T-helper 2 cell treated with Interferon-gamma antibody and Interleukin-4, amounts not matched to agents 5 μg/mL and 100 μg/mL, for 36 hours (primary cell): ENCODE data around the gene RECK.

Experiments
- DNase-seq: peaks from one replicate; pipeline ENCODE4 v3.0.0; 2021; ENCODE audit warnings: low spot score
- H3K27ac Mint-ChIP-seq: one replicate; pipeline ENCODE4 v1.8.0; 2021; ENCODE audit warnings: mild to moderate bottlenecking, mixed read lengths
- H3K27me3 Mint-ChIP-seq: one replicate; pipeline ENCODE4 v1.8.0; 2021; ENCODE audit warnings: low read depth, mixed read lengths
- H3K36me3 Mint-ChIP-seq: one replicate; pipeline ENCODE4 v1.8.0; 2021; ENCODE audit warnings: low read depth, mixed read lengths
- H3K4me1 Mint-ChIP-seq: one replicate; pipeline ENCODE4 v1.8.0; 2021; ENCODE audit warnings: low read depth, mixed read lengths
- H3K4me3 Mint-ChIP-seq: one replicate; pipeline ENCODE4 v1.8.0; 2022; ENCODE audit warnings: mild to moderate bottlenecking, moderate library complexity, mixed read lengths
- H3K9me3 Mint-ChIP-seq: one replicate; pipeline ENCODE4 v1.8.0; 2021; ENCODE audit warnings: mixed read lengths

Gene RECK

DNA sequence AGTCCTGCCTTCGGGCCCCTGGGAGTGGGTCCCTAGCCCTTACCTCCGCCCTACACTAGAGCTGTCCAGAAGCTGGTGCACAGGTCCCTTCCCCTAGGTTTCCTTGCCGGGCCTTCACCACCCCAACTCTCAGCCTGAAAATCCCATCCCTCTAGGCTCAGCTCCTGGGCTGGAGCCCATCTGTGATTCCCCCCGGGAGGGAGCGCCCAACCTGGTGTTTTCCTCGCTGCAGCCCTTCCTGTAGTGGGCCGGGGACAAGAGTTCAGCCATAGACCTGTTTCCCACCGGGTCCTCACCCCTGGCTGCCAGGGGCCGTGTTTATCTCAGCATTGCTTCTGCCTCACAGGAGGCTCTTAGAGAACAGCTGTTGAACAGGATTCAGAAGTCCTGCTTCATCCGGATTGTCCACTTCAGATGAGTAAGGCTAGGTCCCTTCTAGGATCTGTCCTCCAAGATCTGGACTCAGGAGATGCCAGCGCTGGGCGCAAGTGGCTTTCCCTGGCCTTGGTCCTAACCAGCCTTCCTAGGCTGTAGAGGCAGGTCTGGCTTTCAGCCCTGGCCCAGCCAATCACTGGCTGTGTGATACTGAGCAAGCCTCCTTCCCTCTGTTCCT is 100.8 kb downstream of the RECK start:
- H3K27ac Mint-ChIP-seq, result peak overlapping the region; percentile 76
- H3K4me3 Mint-ChIP-seq, result peak overlapping the region; percentile 88
- H3K9me3 Mint-ChIP-seq, result no peaks in the 10 kb centered on the region
- peaks cover 51% of the 10 kb centered on the region for H3K4me1 Mint-ChIP-seq
- DNase-seq, result no peak
- peaks cover 27% of the 10 kb centered on the region for H3K27me3 Mint-ChIP-seq
- H3K36me3 Mint-ChIP-seq, result peaks cover 28% of the 10 kb centered on the region

DNA sequence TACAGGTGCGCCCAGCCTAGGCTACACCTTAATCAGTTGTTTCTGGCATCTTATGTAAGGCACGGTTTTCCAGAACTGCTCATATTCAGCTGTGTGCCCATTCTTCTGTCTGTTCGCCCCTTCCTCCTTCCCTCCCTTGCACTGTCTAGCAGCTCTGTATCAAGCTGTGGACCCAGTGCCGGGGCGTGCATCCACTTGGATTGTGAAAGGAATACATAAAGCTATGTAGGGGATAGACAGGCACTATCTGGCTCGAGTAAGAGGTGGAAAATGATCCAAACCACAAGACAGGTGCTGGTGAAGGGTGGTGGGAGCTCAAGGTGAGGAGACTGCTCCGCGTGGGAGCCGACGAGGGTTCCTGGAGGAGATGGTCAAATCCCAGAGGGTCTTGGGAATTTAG is 101.8 kb downstream of the RECK start:
- Mint-ChIP-seq H3K27me3 (peaks cover 23% of the 10 kb centered on the region), H3K9me3 (no peaks in the 10 kb centered on the region), H3K27ac (no peak overlapping the region), H3K36me3 (peaks cover 36% of the 10 kb centered on the region), H3K4me1 (peaks cover 61% of the 10 kb centered on the region), H3K4me3 (peak overlapping the region; percentile 88)
- no peak for DNase-seq

DNA sequence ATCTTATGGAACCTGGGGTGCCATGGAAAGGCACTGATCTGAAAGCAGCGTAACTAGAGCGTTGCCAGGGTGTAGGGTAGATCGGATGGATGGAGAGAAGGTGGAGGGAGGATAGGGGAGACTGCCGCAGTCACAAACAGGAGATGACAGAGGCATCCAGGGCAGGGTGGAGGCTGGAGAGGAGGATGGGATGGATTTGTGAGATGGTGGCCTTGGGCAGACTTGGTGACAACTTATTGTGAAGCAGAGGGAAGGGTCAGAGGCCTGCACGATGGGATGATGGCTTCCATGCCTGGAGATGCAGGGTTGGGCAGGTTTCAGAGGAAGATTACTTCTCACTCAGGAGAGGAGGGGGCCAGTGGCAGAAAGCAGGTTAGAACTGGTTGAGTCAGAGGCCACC is 102.2 kb downstream of the RECK start:
- no peak for DNase-seq
- Mint-ChIP-seq H3K27me3 (peaks cover 20% of the 10 kb centered on the region), H3K4me3 (peak overlapping the region; percentile 88), H3K4me1 (peaks cover 65% of the 10 kb centered on the region), H3K36me3 (peaks cover 39% of the 10 kb centered on the region), H3K9me3 (no peaks in the 10 kb centered on the region), H3K27ac (peak overlapping the region; percentile 49)

DNA sequence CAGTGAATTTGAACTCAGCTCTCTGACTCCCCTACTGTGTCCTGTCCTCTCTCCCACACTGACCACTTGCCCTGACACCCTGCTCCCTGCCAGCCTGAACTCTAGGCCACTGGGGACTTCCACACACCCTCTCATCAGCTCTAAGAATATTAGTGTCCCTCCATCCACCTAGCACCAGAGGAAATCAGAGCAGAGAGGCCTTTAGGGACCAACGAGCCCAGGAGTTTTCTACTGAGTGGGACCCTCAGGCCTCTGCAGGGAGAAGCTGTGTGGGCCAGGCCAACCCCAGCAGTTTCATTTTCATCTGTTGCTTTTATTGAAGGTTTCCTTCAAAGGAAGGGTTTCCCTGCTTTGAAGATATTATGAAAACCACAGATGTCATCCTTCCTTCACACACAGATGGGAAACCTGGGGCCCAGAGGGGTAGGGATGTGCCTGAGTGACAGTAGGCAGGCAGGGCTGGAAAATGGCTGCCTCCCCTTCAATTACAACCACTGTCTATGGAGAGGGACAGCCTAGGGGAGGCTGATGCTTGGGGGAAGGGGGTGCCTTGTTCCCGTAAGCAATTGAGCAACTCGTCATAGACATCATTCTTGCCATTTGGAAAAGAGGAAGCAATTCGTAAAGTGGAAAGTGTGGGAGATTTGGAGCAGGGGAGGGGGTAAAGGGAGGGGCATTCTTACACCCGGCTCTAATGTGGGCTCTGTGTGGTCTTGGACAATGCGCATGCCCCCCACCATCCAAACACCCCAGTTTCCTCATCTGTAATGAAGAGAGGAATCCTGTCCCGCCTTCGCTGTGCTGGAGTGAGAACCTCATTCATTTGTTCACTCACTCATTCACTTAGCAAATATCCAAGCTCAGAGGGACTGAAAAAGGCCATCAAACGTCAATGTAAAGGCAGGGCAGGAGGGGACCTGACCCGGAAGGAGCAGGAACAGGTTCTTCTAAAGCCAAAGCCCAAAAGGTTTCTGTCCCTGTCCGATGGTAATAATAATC is 103.7 kb downstream of the RECK start:
- Mint-ChIP-seq H3K4me1 (peaks cover 80% of the 10 kb centered on the region), H3K9me3 (peaks cover 3% of the 10 kb centered on the region), H3K27me3 (peaks cover 10% of the 10 kb centered on the region), H3K4me3 (peak overlapping the region; percentile 88), H3K27ac (peak overlapping the region; percentile 90), H3K36me3 (peaks cover 53% of the 10 kb centered on the region)
- DNase-seq, result peak; percentile 46

DNA sequence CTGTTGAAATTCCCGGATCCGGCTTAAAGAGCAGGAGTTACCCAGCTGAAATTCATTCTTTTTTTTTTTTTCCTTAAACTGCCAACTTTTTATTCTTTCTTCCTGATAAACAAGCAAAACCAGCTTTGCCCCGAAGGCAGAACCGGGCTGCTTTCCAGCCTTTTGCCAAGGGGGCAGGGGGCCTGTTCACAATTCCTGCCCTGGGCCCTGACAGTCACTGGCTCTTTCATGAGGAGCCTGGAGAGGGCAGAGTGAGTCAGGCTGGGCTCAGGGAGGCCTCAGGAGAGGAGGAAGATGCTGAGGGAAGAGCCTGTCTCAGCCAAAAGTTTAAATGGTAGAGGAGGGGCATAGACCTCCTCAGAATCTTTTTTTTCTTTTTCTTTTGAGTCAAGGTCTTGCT is 104.6 kb downstream of the RECK start:
- DNase-seq, result no peak
- H3K4me1 Mint-ChIP-seq, result peaks cover 83% of the 10 kb centered on the region
- peaks cover 62% of the 10 kb centered on the region for H3K36me3 Mint-ChIP-seq
- H3K4me3 Mint-ChIP-seq, result peak overlapping the region; percentile 88
- peaks cover 12% of the 10 kb centered on the region for H3K9me3 Mint-ChIP-seq
- H3K27me3 Mint-ChIP-seq, result peaks cover 4% of the 10 kb centered on the region
- H3K27ac Mint-ChIP-seq, result no peak overlapping the region

DNA sequence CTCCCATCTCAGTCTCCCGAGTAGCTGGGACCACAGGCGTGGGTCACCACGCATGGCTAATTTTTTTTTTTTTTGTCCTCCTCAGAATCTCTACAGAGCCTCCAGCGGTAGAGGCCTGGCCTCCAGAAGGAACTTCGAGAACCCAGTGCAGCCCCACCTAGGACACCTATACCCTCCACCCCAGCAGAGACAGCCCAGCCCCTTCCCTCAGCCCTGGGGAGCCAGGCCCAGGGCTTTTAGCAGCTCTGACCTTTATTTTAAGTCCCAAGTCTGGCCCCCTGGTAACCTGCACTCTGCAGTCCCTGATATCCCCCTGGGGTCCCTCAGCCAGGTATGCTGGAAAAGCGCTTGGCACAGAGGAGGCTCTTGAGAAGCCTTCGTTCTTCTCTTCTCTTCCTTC is 105.0 kb downstream of the RECK start:
- peak overlapping the region; percentile 64 for H3K27ac Mint-ChIP-seq
- H3K4me1 Mint-ChIP-seq, result peaks cover 85% of the 10 kb centered on the region
- peak overlapping the region; percentile 81 for H3K4me3 Mint-ChIP-seq
- H3K9me3 Mint-ChIP-seq, result peaks cover 14% of the 10 kb centered on the region
- H3K36me3 Mint-ChIP-seq, result peaks cover 64% of the 10 kb centered on the region
- peaks cover 4% of the 10 kb centered on the region for H3K27me3 Mint-ChIP-seq
- DNase-seq, result no peak

DNA sequence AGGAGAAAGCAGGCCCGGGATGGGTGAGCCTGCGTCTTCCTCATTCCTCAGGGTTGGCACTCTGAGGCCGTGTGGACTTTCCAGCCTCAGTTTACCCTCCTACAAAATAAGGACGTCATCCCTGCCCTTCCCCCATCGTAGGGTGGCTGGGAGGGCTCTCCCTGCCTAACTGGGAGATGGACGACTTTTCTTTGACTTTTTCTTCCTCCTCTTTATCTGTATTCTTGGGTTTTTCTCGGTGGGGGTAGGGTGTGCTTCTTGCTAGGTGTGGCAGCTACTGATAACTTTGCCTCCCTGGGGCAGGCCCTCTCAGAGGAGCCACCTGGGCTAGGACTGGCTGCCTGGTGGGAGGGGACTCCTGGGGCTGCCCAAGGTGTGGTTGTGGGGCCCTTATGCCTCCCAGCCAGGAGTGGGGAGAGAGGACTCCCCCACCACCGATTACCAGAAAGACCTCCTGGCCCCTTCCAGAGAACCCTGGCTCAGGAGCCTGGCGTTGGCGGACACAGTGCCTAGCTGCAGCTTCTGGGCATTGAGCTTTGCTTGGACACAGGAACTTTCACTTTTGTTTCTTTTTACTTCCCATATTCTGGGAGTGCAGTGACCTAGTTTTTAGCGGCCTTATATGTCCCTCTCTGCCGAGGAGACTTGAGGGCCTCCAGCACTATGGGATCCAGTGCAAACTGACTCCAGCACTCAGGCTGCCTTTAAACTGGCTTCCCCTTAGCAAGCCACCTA is 106.0 kb downstream of the RECK start:
- Mint-ChIP-seq H3K27ac (peak overlapping the region; percentile 89), H3K27me3 (peaks cover 2% of the 10 kb centered on the region), H3K9me3 (peaks cover 18% of the 10 kb centered on the region), H3K4me1 (peaks cover 88% of the 10 kb centered on the region), H3K4me3 (peak overlapping the region; percentile 81), H3K36me3 (peaks cover 71% of the 10 kb centered on the region)
- no peak for DNase-seq

DNA sequence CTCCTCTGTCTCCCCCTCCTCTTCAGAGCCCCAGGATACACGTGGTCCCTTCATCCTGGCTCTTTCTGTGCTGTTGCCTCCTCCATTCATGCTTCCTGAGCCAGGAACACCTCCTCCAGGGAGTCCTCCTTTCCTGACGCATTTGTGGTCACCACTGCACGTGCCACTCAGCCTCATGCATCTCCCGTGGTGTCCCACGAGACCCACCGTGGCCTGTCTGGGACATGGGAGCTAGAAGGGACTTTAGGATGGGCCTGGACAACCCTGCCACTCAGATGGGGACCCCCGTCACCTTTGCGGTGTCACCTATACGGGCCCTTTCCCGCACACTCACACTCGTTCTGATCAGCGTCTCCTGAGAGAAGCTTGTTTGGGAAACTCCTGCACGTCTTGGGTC is 106.5 kb downstream of the RECK start:
- Mint-ChIP-seq H3K27ac (peak overlapping the region; percentile 89), H3K4me3 (peak overlapping the region; percentile 81), H3K9me3 (peaks cover 18% of the 10 kb centered on the region), H3K36me3 (peaks cover 73% of the 10 kb centered on the region), H3K4me1 (peaks cover 89% of the 10 kb centered on the region), H3K27me3 (no peaks in the 10 kb centered on the region)
- no peak for DNase-seq

DNA sequence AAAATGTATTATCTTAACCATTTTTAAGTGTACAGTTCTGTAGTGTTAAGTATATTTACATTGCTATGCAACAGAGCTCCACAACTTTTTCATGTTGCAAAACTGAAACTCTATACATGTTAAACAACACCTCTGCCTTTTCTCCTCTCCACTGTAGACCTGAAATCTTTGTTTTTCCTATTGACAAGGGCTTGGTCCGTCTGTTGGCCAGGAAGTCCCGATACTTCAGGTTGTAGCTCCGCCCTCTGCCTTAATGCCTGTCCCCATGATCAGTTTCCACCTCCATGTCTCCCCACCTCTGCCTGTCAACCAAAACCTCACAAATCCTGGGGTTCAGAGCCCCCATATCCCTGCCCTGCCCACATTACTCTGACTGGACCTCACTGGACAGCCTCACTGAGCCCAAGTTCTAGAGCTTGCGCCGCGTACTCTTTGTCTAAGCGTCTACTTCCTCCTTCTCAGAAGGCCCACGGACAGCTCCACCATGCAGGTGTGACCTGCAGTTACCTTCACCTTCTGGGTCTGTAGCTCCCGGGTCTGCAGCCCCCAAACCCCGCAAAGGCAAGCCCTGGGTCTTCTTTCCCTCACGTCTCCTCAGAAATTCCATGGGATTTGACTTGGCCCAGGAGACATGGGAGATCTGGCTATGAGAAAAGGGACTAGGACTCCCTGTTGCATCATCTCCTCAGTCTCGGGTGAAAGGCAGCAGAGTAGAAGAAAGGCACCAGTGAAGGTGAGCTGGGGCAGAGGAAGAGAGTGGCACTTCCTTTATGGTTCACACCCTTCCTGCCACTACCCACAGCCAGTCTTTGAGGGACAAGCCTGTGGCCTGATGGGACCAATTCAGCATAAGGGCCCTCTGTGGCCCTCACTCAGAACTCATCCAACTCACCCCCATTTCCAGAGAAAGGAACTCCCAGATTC is 107.9 kb downstream of the RECK start:
- Mint-ChIP-seq H3K36me3 (peaks cover 66% of the 10 kb centered on the region), H3K27ac (peak overlapping the region; percentile 89), H3K9me3 (peaks cover 18% of the 10 kb centered on the region), H3K4me3 (peak overlapping the region; percentile 81), H3K4me1 (peaks cover 85% of the 10 kb centered on the region), H3K27me3 (no peaks in the 10 kb centered on the region)
- DNase-seq, result no peak

DNA sequence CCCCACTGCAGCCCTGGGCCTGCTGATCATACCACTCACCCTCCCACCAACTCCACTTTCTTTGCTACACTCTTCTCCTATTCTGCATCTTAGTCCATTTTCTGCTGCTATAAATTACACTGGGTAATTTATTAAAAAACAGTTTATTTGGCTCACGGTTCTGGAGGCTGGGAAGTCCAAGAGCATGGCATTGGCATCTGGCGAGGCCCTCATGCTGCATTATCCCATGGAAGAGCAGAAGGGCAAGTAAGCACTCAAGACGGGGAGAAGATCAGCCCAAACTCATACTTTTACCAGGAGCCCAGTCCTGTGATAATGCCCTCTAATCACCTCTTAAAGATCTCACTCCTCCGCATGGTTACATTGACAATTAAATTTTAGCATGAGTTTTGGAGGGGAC is 109.3 kb downstream of the RECK start:
- no peak for DNase-seq
- H3K9me3 Mint-ChIP-seq, result peaks cover 18% of the 10 kb centered on the region
- peaks cover 80% of the 10 kb centered on the region for H3K4me1 Mint-ChIP-seq
- H3K36me3 Mint-ChIP-seq, result peaks cover 66% of the 10 kb centered on the region
- H3K27ac Mint-ChIP-seq, result peak overlapping the region; percentile 89
- H3K4me3 Mint-ChIP-seq, result peak overlapping the region; percentile 81
- H3K27me3 Mint-ChIP-seq, result no peaks in the 10 kb centered on the region

DNA sequence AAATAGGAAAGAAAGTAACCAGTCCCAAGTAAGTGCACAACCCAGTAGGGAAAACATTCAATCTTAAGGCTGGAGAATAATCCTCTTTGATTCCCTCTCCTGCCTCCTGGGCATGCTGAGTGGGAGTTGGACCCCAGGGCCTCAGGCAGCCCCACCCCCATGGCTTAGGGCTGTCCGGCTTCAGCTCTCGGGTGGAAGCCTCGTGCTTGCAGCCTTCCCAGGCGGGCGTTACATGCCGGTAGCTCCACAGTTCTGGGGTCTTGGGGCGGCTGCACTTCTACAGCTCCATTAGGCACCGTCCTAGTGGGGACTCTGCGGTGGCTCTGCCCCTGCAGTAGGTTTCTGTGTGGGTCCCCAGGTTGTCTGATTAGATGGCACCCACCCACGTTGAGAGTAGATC is 109.9 kb downstream of the RECK start:
- H3K27me3 Mint-ChIP-seq, result no peaks in the 10 kb centered on the region
- no peak for DNase-seq
- peaks cover 81% of the 10 kb centered on the region for H3K4me1 Mint-ChIP-seq
- H3K36me3 Mint-ChIP-seq, result peaks cover 70% of the 10 kb centered on the region
- no peak overlapping the region for H3K27ac Mint-ChIP-seq
- peaks cover 18% of the 10 kb centered on the region for H3K9me3 Mint-ChIP-seq
- H3K4me3 Mint-ChIP-seq, result no peak overlapping the region

DNA sequence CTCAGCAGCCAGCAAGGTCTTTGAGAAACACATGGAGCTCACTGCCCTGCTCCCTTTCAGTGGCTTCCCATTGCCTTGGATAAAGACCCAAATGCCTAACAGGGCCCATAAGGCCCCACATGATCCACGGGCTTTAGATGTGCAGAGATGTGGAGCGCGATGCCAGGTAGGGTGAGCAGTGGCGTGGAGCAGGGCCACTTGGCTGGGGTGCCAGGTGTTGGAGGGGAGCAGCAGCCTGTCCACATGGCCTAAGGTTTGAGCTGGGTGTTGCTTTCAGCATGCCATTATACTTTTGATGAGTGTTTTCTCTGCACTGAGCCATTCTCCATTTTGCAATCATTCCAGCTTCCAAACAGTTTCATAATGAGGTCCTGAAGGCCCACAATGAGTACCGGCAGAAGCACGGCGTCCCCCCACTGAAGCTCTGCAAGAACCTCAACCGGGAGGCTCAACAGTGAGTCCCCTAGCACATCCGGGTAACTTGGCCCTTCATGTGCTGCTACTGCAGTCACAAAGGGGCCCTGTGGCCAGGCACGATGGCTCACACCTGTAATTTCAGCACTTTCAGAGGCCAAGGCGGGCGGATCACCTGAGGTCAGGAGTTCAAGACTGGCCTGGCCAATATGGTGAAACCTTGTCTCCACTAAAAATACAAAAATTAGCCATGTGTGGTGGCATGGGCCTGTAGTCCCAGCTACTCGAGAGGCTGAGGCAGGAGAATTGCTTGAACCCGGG is 110.9 kb downstream of the RECK start:
- peaks cover 18% of the 10 kb centered on the region for H3K9me3 Mint-ChIP-seq
- no peaks in the 10 kb centered on the region for H3K27me3 Mint-ChIP-seq
- H3K4me3 Mint-ChIP-seq, result peak overlapping the region; percentile 46
- peaks cover 79% of the 10 kb centered on the region for H3K4me1 Mint-ChIP-seq
- DNase-seq, result no peak
- H3K36me3 Mint-ChIP-seq, result peaks cover 71% of the 10 kb centered on the region
- H3K27ac Mint-ChIP-seq, result peak overlapping the region; percentile 65
